Measurements from ENCODE around the gene BAHCC1. TPM values are rescaled to one million over a fixed set of nuclear protein-coding genes. Genes with fewer than 3 reads are reported as not detected.

BAHCC1 gene
- total and polyA plus RNA-seq, 2 of the 4 experiments (the other 2 are of a cell fraction), result 0.36 to 7.8 TPM

DNA sequence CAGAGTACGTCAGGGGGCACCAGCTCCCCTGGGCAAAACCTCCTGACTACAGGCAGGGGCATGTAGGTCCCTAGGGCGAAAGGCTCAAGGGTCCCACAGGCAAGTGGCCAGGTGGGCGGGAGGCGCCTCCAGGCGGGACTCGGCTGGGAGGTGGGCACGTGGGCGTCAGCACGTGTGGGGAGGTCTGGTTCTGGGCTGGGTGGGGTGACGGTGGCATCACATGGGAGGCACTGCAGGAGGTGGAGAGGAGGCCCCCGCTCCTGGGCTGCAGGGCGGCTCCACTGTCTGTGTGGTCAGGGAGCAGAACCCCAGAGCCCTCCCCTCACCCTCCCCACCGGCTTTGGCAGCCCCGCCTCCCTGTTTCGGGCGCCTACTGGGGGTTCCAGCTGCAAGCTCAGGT, 64.6 kb downstream of the BAHCC1 start:
- Histone ChIP-seq H3K4me3 (ENCODE audit: insufficient read depth, low read depth, low read length) (no peak overlapping the region), H3K18ac (ENCODE audit: low read depth, low read length) (no peak overlapping the region), H3K4me2 (ENCODE audit: low read depth, low read length) (no peak overlapping the region), H2BK20ac (ENCODE audit: low read depth, low read length) (no peak overlapping the region), H3K27ac (ENCODE audit: insufficient read depth, low read length) (no peak overlapping the region), H3K9ac (ENCODE audit: low read depth, low read length) (no peak overlapping the region), H4K20me1 (ENCODE audit: insufficient read depth, low read length) (no peaks in the 10 kb centered on the region), H3K27me3 (ENCODE audit: control insufficient read depth, insufficient read depth, low read length) (no peaks in the 10 kb centered on the region), H3K14ac (replicated peaks; ENCODE audit: low read depth, low read length) (no peak overlapping the region), H4K91ac (ENCODE audit: insufficient read depth, low read depth, low read length) (no peak overlapping the region), H2AK5ac (ENCODE audit: low read depth, low read length) (no peak overlapping the region), H2AFZ (replicated peaks; ENCODE audit: low read length, poor library complexity) (no peak overlapping the region), H3K9me3 (ENCODE audit: control insufficient read depth, insufficient read depth, low read length) (no peaks in the 10 kb centered on the region), H4K5ac (ENCODE audit: low read depth, low read length) (no peak overlapping the region), H3K23ac (ENCODE audit: low read depth, low read length) (no peak overlapping the region), H3K4me1 (ENCODE audit: control insufficient read depth, insufficient read depth, low read length) (no peaks in the 10 kb centered on the region), H3K4ac (ENCODE audit: low read depth, low read length) (no peak overlapping the region), H4K8ac (ENCODE audit: low read depth in 2 of 2, low read length in 2 of 2) (no peak overlapping the region), H2BK120ac (ENCODE audit: low read depth, low read length) (no peak overlapping the region), H2BK5ac (ENCODE audit: low read depth, low read length, poor library complexity, severe bottlenecking) (no peak overlapping the region), H2BK15ac (ENCODE audit: low read depth, low read length) (no peak overlapping the region), H2AK9ac (replicated peaks; ENCODE audit: low read depth, low read length, poor library complexity) (no peak overlapping the region), H3K9me1 (ENCODE audit: insufficient read depth, low read length) (no peaks in the 10 kb centered on the region), H3K56ac (ENCODE audit: extremely low read depth, insufficient read depth, low read length) (no peak overlapping the region), H3K36me3 (ENCODE audit: control insufficient read depth, insufficient read depth, low read length) (peaks cover 42% of the 10 kb centered on the region), H3K79me1 (ENCODE audit: low read depth in 1 of 2, low read length in 2 of 2) (no peaks in the 10 kb centered on the region)
- WGBS, 2 experiments (ENCODE audit: extremely low coverage in 2 of 2, insufficient read length in 1 of 2), result 95% methylated on average over 4 of the region's 16 CpGs; no CpG with 5 or more reads in 1 of the 2 experiments
- CTCF ChIA-PET, result no interaction called here
- POLR2A ChIA-PET (ENCODE audit: unreplicated experiment), result no interaction called here
- DNase-seq, result no peak
- BruUV-seq (replicated peaks), result no TSS peak
- intact Hi-C loops (cut with micrococcal nuclease) (no loop called here), in situ Hi-C loops (cut with MboI; ENCODE audit: low sequenced_read_pairs) (no loop called here), dilution Hi-C loops (cut with HindIII; ENCODE audit: low sequenced_read_pairs, unreplicated experiment) (no loop called here)
- ATAC-seq (ENCODE audit: low read depth), result no peak
- TF ChIP-seq SMC3 (IDR thresholded peaks at IDR 0.05; ENCODE audit: low read depth, low read length) (no peak), NFE2L2 (IDR thresholded peaks at IDR 0.05; ENCODE audit: low read depth, low read length) (no peak), FOS (IDR thresholded peaks at IDR 0.05; ENCODE audit: low read depth, low read length) (no peak), RAD21 (IDR thresholded peaks at IDR 0.05; ENCODE audit: low read length) (no peak)
